LNCaP clone FGC (cell line): ENCODE data around the gene BARX2.

Experiments used
- DNase-seq: peaks from one replicate; pipeline ENCODE4 v3.0.0-alpha.2; 2011; ENCODE audit warnings: low read depth
- H3K4me3 ChIP-seq: 2 replicates; pipeline ENCODE4 v1.5.1; 2011; ENCODE audit warnings: mild to moderate bottlenecking, low read depth, low read length, control low read depth
- CTCF ChIP-seq: IDR thresholded peaks from 2 replicates; pipeline ENCODE4 v1.5.1; 2012; ENCODE audit warnings: mild to moderate bottlenecking; ENCODE audit not compliant: control insufficient read depth, insufficient read depth; ENCODE audit errors: extremely low read depth

Gene BARX2

GRCh38 chr11:129490004-129490403, 114.4 kb downstream of the BARX2 start:
- no peak for TF ChIP-seq CTCF
- H3K4me3 ChIP-seq: no peak overlapping the region
- no peak for DNase-seq

- H3K4me3 ChIP-seq: no peak overlapping the region
- no peak for DNase-seq
- TF ChIP-seq CTCF: no peak
These were observed 118.1 kb downstream of the BARX2 start for GRCh38 chr11:129493746-129494145.
